ENCODE results near the gene P2RY11. TPM values are rescaled to one million over a fixed set of nuclear protein-coding genes. Genes with fewer than 3 reads are reported as not detected.

Gene P2RY11
- total RNA-seq, 4 donors from 2014 or later: 0.80 to 13.8 (median 6.9) TPM

DNA sequence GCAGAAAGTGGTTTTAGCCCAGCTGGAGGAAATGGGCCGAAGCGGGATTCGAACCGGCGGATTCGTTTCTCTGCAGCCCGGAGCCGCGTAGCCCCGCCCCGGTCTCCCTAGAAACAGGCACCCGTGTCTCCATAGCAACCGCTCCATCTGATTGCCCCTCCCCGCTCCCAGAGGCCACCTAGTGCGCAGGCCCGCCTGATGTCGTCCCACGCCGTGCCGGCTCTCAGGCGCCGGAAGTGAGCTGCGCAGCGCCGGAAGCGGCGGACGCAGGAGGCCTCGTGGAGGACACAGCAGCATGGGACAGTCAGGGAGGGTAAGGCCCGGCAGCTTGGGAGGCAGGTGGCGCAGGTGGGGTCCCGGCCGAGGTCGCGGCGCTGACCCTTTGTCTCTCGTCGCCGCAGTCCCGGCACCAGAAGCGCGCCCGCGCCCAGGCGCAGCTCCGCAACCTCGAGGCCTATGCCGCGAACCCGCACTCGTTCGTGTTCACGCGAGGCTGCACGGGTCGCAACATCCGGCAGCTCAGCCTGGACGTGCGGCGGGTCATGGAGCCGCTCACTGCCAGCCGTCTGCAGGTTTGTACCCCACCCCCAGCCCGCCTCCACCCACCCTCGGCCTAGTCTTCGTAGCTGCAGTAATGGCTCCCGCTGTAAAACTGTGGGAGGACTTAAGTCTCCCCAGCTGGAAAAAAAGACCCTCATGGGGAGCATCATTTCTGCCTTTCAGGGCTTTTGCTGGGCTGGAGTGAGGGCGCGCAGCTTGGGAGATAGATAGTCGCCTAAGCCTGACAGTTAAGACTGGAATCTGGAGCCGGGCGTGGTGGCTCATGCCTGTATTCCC lies 5.2 kb upstream of the P2RY11 start, which contains the start of gene PPAN:
Gene PPAN (plus strand): TSS at position 263 of the 837 bp plus-strand sequence. CDS start 33 bp downstream, at position 296.
- peaks cover 11 to 20% (median 17%) of the 10 kb centered on the region in 4 donors for H3K4me1 ChIP-seq
- WGBS, 2 donors (ENCODE audit: low coverage in 1 of 2): 1% methylated on average over 59 of the region's 71 CpGs; no CpG with 5 or more reads in 1 of the 2 donors
- TF ChIP-seq POLR2A (IDR thresholded peaks at IDR 0.05) (peak; percentile 66), POLR2AphosphoS5 (IDR thresholded peaks at IDR 0.05) (peak; percentile 76 to 91 (median 90))
- TF ChIP-seq, protein P1, sequence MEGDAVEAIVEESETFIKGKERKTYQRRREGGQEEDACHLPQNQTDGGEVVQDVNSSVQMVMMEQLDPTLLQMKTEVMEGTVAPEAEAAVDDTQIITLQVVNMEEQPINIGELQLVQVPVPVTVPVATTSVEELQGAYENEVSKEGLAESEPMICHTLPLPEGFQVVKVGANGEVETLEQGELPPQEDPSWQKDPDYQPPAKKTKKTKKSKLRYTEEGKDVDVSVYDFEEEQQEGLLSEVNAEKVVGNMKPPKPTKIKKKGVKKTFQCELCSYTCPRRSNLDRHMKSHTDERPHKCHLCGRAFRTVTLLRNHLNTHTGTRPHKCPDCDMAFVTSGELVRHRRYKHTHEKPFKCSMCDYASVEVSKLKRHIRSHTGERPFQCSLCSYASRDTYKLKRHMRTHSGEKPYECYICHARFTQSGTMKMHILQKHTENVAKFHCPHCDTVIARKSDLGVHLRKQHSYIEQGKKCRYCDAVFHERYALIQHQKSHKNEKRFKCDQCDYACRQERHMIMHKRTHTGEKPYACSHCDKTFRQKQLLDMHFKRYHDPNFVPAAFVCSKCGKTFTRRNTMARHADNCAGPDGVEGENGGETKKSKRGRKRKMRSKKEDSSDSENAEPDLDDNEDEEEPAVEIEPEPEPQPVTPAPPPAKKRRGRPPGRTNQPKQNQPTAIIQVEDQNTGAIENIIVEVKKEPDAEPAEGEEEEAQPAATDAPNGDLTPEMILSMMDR (IDR thresholded peaks at IDR 0.05): no peak
- peak within 1 kb of the TSS; percentile 51 to 74 (median 68) for H3K4me3 ChIP-seq
- peak; percentile 99 for DNase-seq
- intact Hi-C loops (cut with DNase I; ENCODE audit: low total_unique reads) (no loop called here), in situ Hi-C loops (cut with MboI; ENCODE audit: low pct_ligation_motif_present in 1 of 4, low pct_unique_long_range_greater_than_20kb in 1 of 4, low sequenced_read_pairs in 3 of 4) (loop anchor here in 2 of 4 donors (10.0 to 25.0 kb wide), 2 partner anchors 128 to 131 kb away; partner anchors contain the start of gene S1PR2 (in 2 of the 2))
- no peaks in the 10 kb centered on the region for H3K9me3 ChIP-seq
- H3K27ac ChIP-seq: peak within 1 kb of the TSS; percentile 67 to 88 (median 80)
- H3K36me3 ChIP-seq: peaks cover 0 to 32% (median 18%) of the 10 kb centered on the region in 4 donors
- no peaks in the 10 kb centered on the region for H3K27me3 ChIP-seq

DNA sequence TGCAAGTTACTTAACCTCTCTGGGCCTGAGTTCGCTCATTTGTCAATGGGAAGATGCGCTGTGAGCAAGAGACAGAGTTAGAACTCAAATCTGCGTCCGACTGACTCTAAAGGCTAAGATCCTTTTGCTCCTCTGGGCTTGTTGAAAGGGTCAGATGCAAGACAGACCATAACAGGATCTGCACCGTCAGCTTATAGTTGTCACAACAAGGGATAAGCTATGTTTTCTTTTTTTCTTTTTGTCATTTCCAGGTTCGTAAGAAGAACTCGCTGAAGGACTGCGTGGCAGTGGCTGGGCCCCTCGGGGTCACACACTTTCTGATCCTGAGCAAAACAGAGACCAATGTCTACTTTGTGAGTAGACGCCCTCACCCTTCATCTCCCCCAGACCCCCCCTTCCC lies 4.2 kb upstream of the P2RY11 start:
- no peak for TF ChIP-seq POLR2AphosphoS5 (IDR thresholded peaks at IDR 0.05)
- TF ChIP-seq EP300 (IDR thresholded peaks at IDR 0.05; ENCODE audit: low read depth): no peak
- TF ChIP-seq POLR2A (IDR thresholded peaks at IDR 0.05): no peak
- TF ChIP-seq, protein P1 (IDR thresholded peaks at IDR 0.05): no peak
- in situ Hi-C loops (cut with MboI; ENCODE audit: low pct_ligation_motif_present in 1 of 4, low pct_unique_long_range_greater_than_20kb in 1 of 4, low sequenced_read_pairs in 3 of 4): loop anchor here in 2 of 4 donors (10.0 to 25.0 kb wide), 2 partner anchors 128 to 130 kb away; partner anchors contain the start of gene S1PR2 (in 2 of the 2)
- no peak for DNase-seq
- WGBS, 2 donors (ENCODE audit: low coverage in 1 of 2): 62 to 74% methylated on average over 6 to 10 of the region's 10 CpGs
- Histone ChIP-seq H3K4me3 (peak overlapping the region in 3 of 4 donors; percentile 51 to 70 (median 67)), H3K27ac (peak overlapping the region; percentile 67 to 88 (median 80)), H3K36me3 (peaks cover 0 to 32% (median 18%) of the 10 kb centered on the region in 4 donors), H3K27me3 (no peaks in the 10 kb centered on the region), H3K4me1 (peaks cover 11 to 20% (median 17%) of the 10 kb centered on the region in 4 donors), H3K9me3 (no peaks in the 10 kb centered on the region)
- intact Hi-C loops (cut with DNase I; ENCODE audit: low total_unique reads): no loop called here

- intact Hi-C loops (cut with DNase I; ENCODE audit: low total_unique reads): no loop called here
- H3K36me3 ChIP-seq: peaks cover 0 to 32% (median 18%) of the 10 kb centered on the region in 4 donors
- no peak overlapping the region for H3K27ac ChIP-seq
- H3K4me3 ChIP-seq: no peak overlapping the region
- H3K9me3 ChIP-seq: no peaks in the 10 kb centered on the region
- WGBS, 2 donors (ENCODE audit: low coverage in 1 of 2): 94% methylated on average over 9 of the region's 14 CpGs; no CpG with 5 or more reads in 1 of the 2 donors
- peaks cover 11 to 22% (median 18%) of the 10 kb centered on the region in 4 donors for H3K4me1 ChIP-seq
- no peaks in the 10 kb centered on the region for H3K27me3 ChIP-seq
- TF ChIP-seq EP300 (IDR thresholded peaks at IDR 0.05; ENCODE audit: low read depth) (no peak), POLR2AphosphoS5 (IDR thresholded peaks at IDR 0.05) (no peak), POLR2A (IDR thresholded peaks at IDR 0.05) (no peak)
- TF ChIP-seq, protein P1 (IDR thresholded peaks at IDR 0.05): no peak
- DNase-seq: no peak
- in situ Hi-C loops (cut with MboI; ENCODE audit: low pct_ligation_motif_present in 1 of 4, low pct_unique_long_range_greater_than_20kb in 1 of 4, low sequenced_read_pairs in 3 of 4): loop anchor here in 2 of 4 donors (10.0 to 25.0 kb wide), 2 partner anchors 127 to 129 kb away; partner anchors contain the start of gene S1PR2 (in 2 of the 2)
These were observed 3.6 kb upstream of the P2RY11 start for GRCh38 chr19:10107817-10108367.

GRCh38 chr19:10109528-10109927 lies 2.0 kb upstream of the P2RY11 start:
- DNase-seq: no peak
- TF ChIP-seq EP300 (IDR thresholded peaks at IDR 0.05; ENCODE audit: low read depth) (no peak), POLR2A (IDR thresholded peaks at IDR 0.05) (no peak), POLR2AphosphoS5 (IDR thresholded peaks at IDR 0.05) (no peak)
- TF ChIP-seq, protein P1 (IDR thresholded peaks at IDR 0.05): no peak
- 89 to 100% methylated on average over 4 to 14 of the region's 14 CpGs for WGBS, 2 donors (ENCODE audit: low coverage in 1 of 2)
- H3K27me3 ChIP-seq: no peaks in the 10 kb centered on the region
- H3K4me1 ChIP-seq: peaks cover 14 to 27% (median 21%) of the 10 kb centered on the region in 4 donors
- no peaks in the 10 kb centered on the region for H3K9me3 ChIP-seq
- no peak overlapping the region for H3K4me3 ChIP-seq
- H3K36me3 ChIP-seq: peaks cover 0 to 32% (median 18%) of the 10 kb centered on the region in 4 donors
- no peak overlapping the region for H3K27ac ChIP-seq
- intact Hi-C loops (cut with DNase I; ENCODE audit: low total_unique reads) (no loop called here), in situ Hi-C loops (cut with MboI; ENCODE audit: low pct_ligation_motif_present in 1 of 4, low pct_unique_long_range_greater_than_20kb in 1 of 4, low sequenced_read_pairs in 3 of 4) (loop anchor here in 2 of 4 donors (10.0 to 25.0 kb wide), 2 partner anchors 125 to 128 kb away; partner anchors contain the start of gene S1PR2 (in 2 of the 2))
